ENCODE measurements around the gene PTDSS2. TPM values are rescaled to one million over a fixed set of nuclear protein-coding genes. Genes with fewer than 3 reads are reported as not detected.
"Not testable (repeated sequence)": the region's sequence is repeated elsewhere in the genome, so short reads cannot be mapped to it uniquely, and the experiment has no call there.

The PTDSS2 gene
- total RNA-seq, 1 experiment from 2014 or later: 29.7 TPM

DNA sequence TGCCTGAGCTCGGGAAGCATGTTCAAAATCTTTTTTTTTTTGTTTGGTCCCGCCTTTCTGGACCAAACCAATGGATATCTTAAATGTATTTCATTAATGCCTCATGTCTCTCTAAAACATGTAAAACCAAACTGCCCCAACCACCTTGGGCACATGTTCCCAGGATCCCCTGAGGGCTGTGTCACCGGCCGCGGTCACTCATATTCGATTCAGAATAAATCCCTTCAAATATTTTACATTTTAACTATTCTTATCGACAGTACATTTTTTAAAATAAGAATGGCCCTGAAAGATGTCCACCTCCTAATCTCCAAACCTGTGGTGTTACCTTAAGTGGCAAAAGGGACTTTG is 54.9 kb downstream of the PTDSS2 start:
- no peak for DNase-seq (ENCODE audit: low read depth)

- DNase-seq (ENCODE audit: low read depth): peak; percentile 94
Observed at GRCh38 chr11:506238-506994, 56.3 kb downstream of the PTDSS2 start.

- DNase-seq (ENCODE audit: low read depth): no peak
Observed at GRCh38 chr11:506995-507726, 57.1 kb downstream of the PTDSS2 start, which contains the start of gene RNH1. Gene RNH1, minus strand, starts transcription at chr11:507242. Its CDS starts 5,080 bp downstream, at chr11:502162.

- DNase-seq (ENCODE audit: low read depth): no peak
Observed at GRCh38 chr11:507727-508515, 57.8 kb downstream of the PTDSS2 start.

- no peak for DNase-seq (ENCODE audit: low read depth)
Observed at GRCh38 chr11:508956-509355, 58.9 kb downstream of the PTDSS2 start.

DNA sequence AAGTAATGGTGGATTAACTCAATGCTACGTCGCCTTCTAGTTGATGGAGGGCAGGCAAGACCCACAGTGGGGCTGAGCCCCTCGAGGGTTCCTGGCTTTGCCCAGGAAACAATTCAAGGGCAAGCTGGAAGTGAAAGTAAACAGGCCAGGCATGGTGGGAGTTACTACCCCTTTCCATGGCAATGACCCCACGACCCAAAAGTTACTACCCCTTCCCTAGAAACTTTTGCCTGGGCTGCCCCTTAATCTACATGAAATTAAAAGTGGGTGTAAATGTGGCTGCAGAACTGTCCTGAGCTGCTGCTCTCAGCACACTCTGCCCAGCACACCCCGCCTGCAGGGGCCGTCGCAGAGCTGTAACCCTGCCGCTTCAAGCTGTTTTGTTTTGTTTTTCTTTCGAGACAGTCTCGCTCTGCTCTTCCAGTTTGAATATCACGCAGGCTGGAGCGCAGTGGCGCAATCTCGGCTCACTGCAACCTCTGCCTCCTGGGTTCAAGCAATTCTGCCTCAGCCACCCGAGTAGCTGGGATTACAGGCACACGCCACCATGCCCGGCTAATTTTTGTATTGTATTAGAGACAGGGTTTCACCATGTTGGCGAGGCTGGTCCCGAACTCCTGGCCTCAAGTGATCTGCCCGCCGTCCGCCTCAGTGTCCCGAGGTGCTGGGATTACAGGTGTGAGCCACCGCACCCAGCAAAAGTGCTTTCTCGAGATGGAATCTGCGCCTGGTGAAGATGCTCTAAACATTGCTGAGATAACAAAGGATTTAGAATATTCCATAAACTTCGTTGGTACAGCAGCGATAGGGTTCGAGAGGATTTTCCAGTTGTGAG is 62.9 kb downstream of the PTDSS2 start:
- no peak for DNase-seq (ENCODE audit: low read depth)

- DNase-seq (ENCODE audit: low read depth): no peak
Observed at GRCh38 chr11:514606-515005, 64.5 kb downstream of the PTDSS2 start.

DNA sequence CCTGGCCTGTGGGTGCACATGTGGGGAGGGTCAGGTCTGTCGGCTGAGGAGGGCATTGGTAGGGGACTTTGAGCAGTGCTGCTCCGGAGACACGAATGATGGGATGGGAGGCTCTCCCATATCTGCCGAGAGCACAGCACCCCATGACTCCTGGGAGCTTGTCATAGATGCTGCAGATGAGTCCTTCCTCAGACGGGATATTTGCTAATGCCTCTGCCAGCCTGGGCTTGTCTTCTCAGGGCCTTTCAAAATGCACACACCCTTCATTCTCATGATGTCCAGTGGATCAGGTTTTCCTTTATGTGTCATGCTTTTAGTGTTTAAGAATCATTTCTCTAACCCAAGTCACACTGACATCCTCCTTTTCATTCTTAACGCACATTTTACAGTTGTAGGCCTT is 65.1 kb downstream of the PTDSS2 start:
- no peak for DNase-seq (ENCODE audit: low read depth)

DNA sequence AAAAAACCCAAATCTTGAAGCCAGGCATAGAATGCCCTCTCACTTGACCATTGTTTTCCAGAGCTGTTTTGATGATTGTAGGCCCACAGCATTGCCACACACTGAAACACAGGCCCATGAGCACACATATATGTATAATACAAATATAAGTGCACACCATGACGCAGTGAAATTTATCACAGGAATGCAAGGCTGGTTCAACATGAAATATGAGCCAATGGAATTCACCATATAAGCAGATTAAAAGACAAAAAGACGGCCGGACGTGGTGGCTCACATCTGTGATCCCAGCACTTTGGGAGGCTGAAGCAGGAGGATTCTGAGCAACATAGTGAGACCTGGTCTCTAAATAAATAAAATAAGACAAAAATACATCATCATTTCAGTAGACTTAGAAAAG is 66.3 kb downstream of the PTDSS2 start:
- no peak for DNase-seq (ENCODE audit: low read depth)

- not testable (repeated sequence) for DNase-seq (ENCODE audit: low read depth)
Observed at GRCh38 chr11:516918-517685, 67.0 kb downstream of the PTDSS2 start.

- peak; percentile 97 for DNase-seq (ENCODE audit: low read depth)
Observed at GRCh38 chr11:518463-519202, 68.6 kb downstream of the PTDSS2 start.

GRCh38 chr11:520428-521176 is 70.5 kb downstream of the PTDSS2 start:
- DNase-seq (ENCODE audit: low read depth): no peak

DNA sequence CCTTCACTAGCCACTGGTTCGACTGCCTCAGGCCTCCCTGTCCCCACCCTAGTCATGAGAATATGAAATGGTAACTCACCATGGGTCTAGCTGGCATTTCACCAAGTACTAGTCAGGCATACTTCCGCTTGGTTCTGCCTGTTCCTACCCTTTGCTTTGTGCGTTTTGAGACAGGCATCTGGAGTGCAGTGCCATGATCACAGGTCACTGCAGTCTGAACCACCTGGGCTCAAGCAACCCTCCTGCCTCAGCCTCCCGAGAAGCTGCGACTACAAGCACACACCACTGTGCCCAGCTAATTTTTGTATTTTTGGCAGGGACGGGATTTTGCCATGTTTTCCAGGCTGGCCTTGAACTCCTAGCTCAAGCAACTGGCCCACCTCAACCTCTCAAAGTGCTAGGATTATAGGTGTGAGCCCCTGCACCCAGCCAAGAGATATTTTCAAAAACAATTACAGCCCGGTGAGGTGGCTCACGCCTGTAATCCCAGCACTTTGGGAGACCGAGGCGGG is 71.2 kb downstream of the PTDSS2 start:
- no peak for DNase-seq (ENCODE audit: low read depth)

DNA sequence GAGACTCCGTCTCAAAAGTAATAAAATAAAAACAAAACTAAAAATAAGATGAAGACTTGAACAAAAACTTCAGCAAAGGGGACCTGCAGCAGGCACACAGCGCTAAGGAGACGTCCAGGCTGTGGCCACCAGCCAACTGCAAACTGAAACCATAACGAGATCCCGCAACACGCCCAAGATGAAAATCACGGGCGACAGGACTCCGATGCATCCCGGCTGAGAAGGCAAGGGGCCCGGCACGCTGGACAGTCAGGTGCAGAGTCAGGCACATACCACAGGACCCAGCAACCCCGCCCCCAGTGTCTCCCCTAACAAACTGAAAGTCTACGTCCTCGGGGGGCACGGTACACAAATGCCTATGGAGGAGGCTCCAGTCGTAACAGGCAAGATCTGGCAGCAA is 76.1 kb downstream of the PTDSS2 start:
- no peak for DNase-seq (ENCODE audit: low read depth)

GRCh38 chr11:528166-528814 is 78.2 kb downstream of the PTDSS2 start:
- no peak for DNase-seq (ENCODE audit: low read depth)

GRCh38 chr11:528815-529727 is 79.0 kb downstream of the PTDSS2 start:
- DNase-seq (ENCODE audit: low read depth): no peak
